ENCODE results near the gene TUBA4A.
"Not testable (repeated sequence)": the region's sequence is repeated elsewhere in the genome, so short reads cannot be mapped to it uniquely, and the experiment has no call there.

The TUBA4A gene

DNA sequence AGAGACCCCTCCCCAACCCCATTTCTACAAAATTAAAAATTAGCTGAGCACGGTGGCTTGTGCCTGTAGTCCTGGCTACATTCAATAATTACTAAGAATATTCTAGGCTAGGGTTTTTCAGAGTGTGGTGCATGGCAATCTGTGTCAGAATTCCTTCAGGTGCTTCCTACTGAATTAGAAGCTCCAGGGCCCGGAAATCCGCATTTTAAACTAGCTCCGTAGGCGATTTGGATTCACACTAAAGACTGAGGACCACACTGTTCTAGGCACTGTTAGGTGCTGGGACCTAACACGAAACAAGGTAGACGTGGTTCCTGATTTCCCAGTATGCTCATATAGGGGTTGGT is 47.8 kb downstream of the TUBA4A start:
- TF ChIP-seq, protein P1, sequence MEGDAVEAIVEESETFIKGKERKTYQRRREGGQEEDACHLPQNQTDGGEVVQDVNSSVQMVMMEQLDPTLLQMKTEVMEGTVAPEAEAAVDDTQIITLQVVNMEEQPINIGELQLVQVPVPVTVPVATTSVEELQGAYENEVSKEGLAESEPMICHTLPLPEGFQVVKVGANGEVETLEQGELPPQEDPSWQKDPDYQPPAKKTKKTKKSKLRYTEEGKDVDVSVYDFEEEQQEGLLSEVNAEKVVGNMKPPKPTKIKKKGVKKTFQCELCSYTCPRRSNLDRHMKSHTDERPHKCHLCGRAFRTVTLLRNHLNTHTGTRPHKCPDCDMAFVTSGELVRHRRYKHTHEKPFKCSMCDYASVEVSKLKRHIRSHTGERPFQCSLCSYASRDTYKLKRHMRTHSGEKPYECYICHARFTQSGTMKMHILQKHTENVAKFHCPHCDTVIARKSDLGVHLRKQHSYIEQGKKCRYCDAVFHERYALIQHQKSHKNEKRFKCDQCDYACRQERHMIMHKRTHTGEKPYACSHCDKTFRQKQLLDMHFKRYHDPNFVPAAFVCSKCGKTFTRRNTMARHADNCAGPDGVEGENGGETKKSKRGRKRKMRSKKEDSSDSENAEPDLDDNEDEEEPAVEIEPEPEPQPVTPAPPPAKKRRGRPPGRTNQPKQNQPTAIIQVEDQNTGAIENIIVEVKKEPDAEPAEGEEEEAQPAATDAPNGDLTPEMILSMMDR (IDR thresholded peaks at IDR 0.05; ENCODE audit: insufficient read depth, low read depth, low read length, missing control alignments): no peak
- peak overlapping the region; percentile 51 for H3K4me3 ChIP-seq (ENCODE audit: low read depth, low read length)
- no peak for DNase-seq (ENCODE audit: low read depth)

GRCh38 chr2:219205165-219205538 is 48.6 kb downstream of the TUBA4A start:
- no peak for DNase-seq (ENCODE audit: low read depth)
- no peak overlapping the region for H3K4me3 ChIP-seq (ENCODE audit: low read depth, low read length)
- TF ChIP-seq, protein P1 (IDR thresholded peaks at IDR 0.05; ENCODE audit: insufficient read depth, low read depth, low read length, missing control alignments): no peak

GRCh38 chr2:219204425-219205164 is 49.1 kb downstream of the TUBA4A start:
- no peak overlapping the region for H3K4me3 ChIP-seq (ENCODE audit: low read depth, low read length)
- TF ChIP-seq, protein P1 (IDR thresholded peaks at IDR 0.05; ENCODE audit: insufficient read depth, low read depth, low read length, missing control alignments): no peak
- no peak for DNase-seq (ENCODE audit: low read depth)

DNA sequence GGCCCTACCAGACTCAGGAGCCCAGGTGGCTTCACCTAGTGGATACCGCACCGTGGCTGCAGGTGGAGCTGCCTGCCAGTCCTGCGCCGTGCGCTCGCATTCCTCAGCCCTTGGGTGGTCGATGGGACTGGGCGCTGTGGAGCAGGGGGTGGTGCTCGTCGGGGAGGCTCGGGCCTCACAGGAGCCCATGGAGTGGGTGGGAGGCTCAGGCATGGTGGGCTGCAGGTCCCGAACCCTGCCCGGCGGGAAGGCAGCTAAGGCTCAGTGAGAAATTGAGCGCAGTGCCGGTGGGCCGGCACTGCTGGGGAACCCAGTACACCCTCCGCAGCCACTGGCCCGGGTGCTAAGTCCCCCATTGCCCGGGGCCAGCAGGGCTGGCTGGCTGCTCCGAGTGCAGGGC is 52.4 kb downstream of the TUBA4A start:
- not testable (repeated sequence) for DNase-seq (ENCODE audit: low read depth); H3K4me3 ChIP-seq (ENCODE audit: low read depth, low read length)

DNA sequence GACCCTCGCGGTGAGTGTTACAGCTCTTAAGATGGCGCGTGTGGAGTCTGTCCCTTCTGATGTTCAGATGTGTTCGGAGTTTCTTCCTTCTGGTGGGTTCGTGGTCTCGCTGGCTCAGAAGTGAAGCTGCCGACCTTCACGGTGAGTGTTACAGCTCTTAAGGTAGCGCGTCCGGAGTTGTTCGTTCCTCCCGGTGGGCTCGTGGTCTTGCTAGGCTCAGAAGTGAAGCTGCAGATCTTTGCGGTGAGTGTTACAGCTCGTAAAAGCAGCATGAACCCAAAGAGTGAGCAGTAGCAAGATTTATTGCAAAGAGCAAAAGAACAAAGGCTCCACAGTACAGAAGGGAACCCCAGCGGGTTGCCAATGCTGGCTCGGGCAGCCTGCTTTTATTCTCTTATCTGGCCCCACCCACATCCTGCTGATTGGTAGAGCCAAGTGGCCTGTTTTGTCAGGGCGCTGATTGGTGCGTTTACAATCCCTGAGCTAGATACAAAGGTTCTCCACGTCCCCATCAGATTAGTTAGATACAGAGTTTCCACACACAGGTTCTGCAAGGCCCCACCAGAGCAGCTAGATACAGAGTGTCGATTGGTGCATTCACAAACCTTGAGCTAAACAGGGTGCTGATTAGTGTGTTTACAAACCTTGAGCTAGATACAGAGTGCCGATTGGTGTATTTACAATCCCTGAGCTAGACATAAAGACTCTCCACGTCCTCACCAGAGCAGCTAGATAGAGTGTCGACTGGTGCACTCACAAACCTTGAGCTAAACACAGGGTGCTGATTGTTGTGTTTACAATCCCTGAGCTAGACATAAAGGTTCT is 53.0 kb downstream of the TUBA4A start:
- DNase-seq (ENCODE audit: low read depth); H3K4me3 ChIP-seq (ENCODE audit: low read depth, low read length): not testable (repeated sequence)

All from GM12865 (cell line).